GM12878 (cell line): ENCODE data around the gene CACNA2D3. TPM values are rescaled to one million over a fixed set of nuclear protein-coding genes. Genes with fewer than 3 reads are reported as not detected.

Experiments used
- ATAC-seq: fragments of 200-7000 bp; cut with Tn5 transposase; 3 replicates; pipeline ENCODE4 v1.9.1; 2020; ENCODE audit warnings: mild to moderate bottlenecking, moderate library complexity
- BruUV-seq: library from RNA; stranded (reverse); fragments of 400-500 nt; replicated peaks from 2 replicates; lab custom pipeline; 2021; lab: Mats Ljungman, UMichigan
- CTCF ChIA-PET: fragments of 300-600 bp; sonication (Branson Sonifier 250); formaldehyde crosslinking; extraction: SDS; loops from one replicate; lab custom pipeline; 2021; ENCODE audit warnings: inconsistent platforms; lab: Yijun Ruan, JAX
- POLR2A ChIA-PET: fragments of 350-600 bp; formaldehyde crosslinking; extraction: SDS; loops from one replicate; lab custom pipeline; 2021; ENCODE audit warnings: inconsistent platforms; lab: Charles Lee
- RAD21 ChIA-PET: fragments of 300-600 bp; sonication (Branson Sonifier 250); formaldehyde crosslinking; loops from one replicate; lab custom pipeline; 2023; ENCODE audit warnings: antibody characterized with exemption; ENCODE audit not compliant: unreplicated experiment; lab: Charles Lee
- SMC1A ChIA-PET: fragments of 300-600 bp; sonication (Branson Sonifier 250); formaldehyde crosslinking; loops from one replicate; lab custom pipeline; 2023; ENCODE audit not compliant: unreplicated experiment, uncharacterized antibody; lab: Charles Lee
- DNase-seq: peaks from one replicate; pipeline ENCODE4 v3.0.0-alpha.2; 2011; ENCODE audit warnings: low read depth, low spot score
- FAIRE-seq: peaks from 3 replicates; lab custom pipeline; 2011; peaks lifted over from hg19 to GRCh38; lab: Jason Lieb, UNC
- H2AFZ ChIP-seq: 2 replicates; pipeline ENCODE4 v1.6.0; 2011; ENCODE audit warnings: low read depth, low read length, control low read depth; ENCODE audit not compliant: control insufficient read depth
- H3K27ac ChIP-seq: 2 replicates; pipeline ENCODE4 v1.5.1; 2011; ENCODE audit warnings: control low read depth; ENCODE audit not compliant: control insufficient read depth, insufficient read depth
- H3K27me3 ChIP-seq, 2 experiments: replicated peaks in 1 of 2; 2 replicates each; pipeline versions ENCODE4 v1.6.0 to v1.6.1; 2011; ENCODE audit warnings: low read length in 1 of 2; ENCODE audit not compliant: control insufficient read depth in 2 of 2, insufficient read depth in 2 of 2
- H3K36me3 ChIP-seq, 2 experiments: 2 replicates each; pipeline ENCODE4 v1.5.1; 2011; ENCODE audit warnings: low read length in 1 of 2; ENCODE audit not compliant: control insufficient read depth in 2 of 2, insufficient read depth in 2 of 2
- H3K4me1 ChIP-seq: 2 replicates; pipeline ENCODE4 v1.6.1; 2011; ENCODE audit warnings: mild to moderate bottlenecking, low read length, moderate library complexity, mixed read lengths; ENCODE audit not compliant: control insufficient read depth, insufficient read depth
- H3K4me2 ChIP-seq: 2 replicates; pipeline ENCODE4 v1.6.0; 2011; ENCODE audit warnings: control low read depth; ENCODE audit not compliant: control insufficient read depth, insufficient read depth
- H3K4me3 ChIP-seq: fragments of 200-600 bp; sonication (generic); 2 replicates; pipeline ENCODE4 v1.5.1; 2016
- H3K79me2 ChIP-seq: 2 replicates; pipeline ENCODE4 v1.6.0; 2011; ENCODE audit warnings: low read length; ENCODE audit not compliant: control insufficient read depth, insufficient read depth
- H3K9ac ChIP-seq: 2 replicates; pipeline ENCODE4 v1.8.0; 2011; ENCODE audit warnings: low read length, control low read depth, mixed read lengths; ENCODE audit not compliant: control insufficient read depth, insufficient read depth
- H3K9me3 ChIP-seq: replicated peaks from 3 replicates; pipeline ENCODE4 v1.5.1; 2011; ENCODE audit warnings: mild to moderate bottlenecking, low read length; ENCODE audit not compliant: control insufficient read depth, insufficient read depth
- H4K20me1 ChIP-seq: 2 replicates; pipeline ENCODE4 v1.6.0; 2011; ENCODE audit not compliant: control insufficient read depth, insufficient read depth
- ATF7 ChIP-seq: fragments of 450-650 bp; IDR thresholded peaks from 2 replicates; pipeline ENCODE4 v1.6.1; 2016; ENCODE audit warnings: low read depth, mild to moderate bottlenecking
- BHLHE40 ChIP-seq, 2 experiments: fragments of 450-650 bp in 1 of 2; IDR thresholded peaks; 2 replicates each; pipeline ENCODE4 v1.6.1; 2011 to 2017; ENCODE audit warnings: low read depth in 2 of 2, borderline replicate concordance in 1 of 2, improper control_type of control experiment in 1 of 2, low read length in 1 of 2, mild to moderate bottlenecking in 1 of 2
- CBX5 ChIP-seq: sonication (generic); IDR thresholded peaks from 2 replicates; pipeline ENCODE4 v1.6.1; 2016; ENCODE audit warnings: low read depth, moderate library complexity, mild to moderate bottlenecking, inconsistent platforms
- E2F4 ChIP-seq: IDR thresholded peaks from 2 replicates; pipeline ENCODE4 v1.6.1; 2012; ENCODE audit warnings: low read depth, low read length, improper control_type of control experiment
- ETV6 ChIP-seq, 2 experiments: fragments of 450-650 bp in 1 of 2; IDR thresholded peaks in 1 of 2; conservative IDR thresholded peaks in 1 of 2; 2 replicates each; pipeline ENCODE4 v1.6.1; 2014; ENCODE audit warnings: antibody characterized with exemption in 1 of 2, borderline replicate concordance in 1 of 2, low read depth in 1 of 2, mild to moderate bottlenecking in 1 of 2, moderate library complexity in 1 of 2
- IRF3 ChIP-seq: fragments of 450-650 bp; IDR thresholded peaks from 2 replicates; pipeline ENCODE4 v1.6.1; 2014; ENCODE audit warnings: mild to moderate bottlenecking
- NR2C2 ChIP-seq: IDR thresholded peaks from 2 replicates; pipeline ENCODE4 v1.6.1; 2011; ENCODE audit warnings: borderline replicate concordance, low read depth; ENCODE audit not compliant: control insufficient read depth, insufficient read length
- POLR2AphosphoS5 ChIP-seq: IDR thresholded peaks from 2 replicates; pipeline ENCODE4 v1.6.1; 2011; ENCODE audit warnings: mild to moderate bottlenecking, low read length, inconsistent platforms
- PRDM15 ChIP-seq: fragments of 450-650 bp; formaldehyde crosslinking; IDR thresholded peaks from 2 replicates; pipeline ENCODE4 v1.4.0; 2020; ENCODE audit warnings: mild to moderate bottlenecking, moderate library complexity
- SMARCA5 ChIP-seq: fragments of 450-650 bp; IDR thresholded peaks from 2 replicates; pipeline ENCODE4 v1.6.1; 2017; ENCODE audit warnings: mild to moderate bottlenecking
- TCF12 ChIP-seq: IDR thresholded peaks from 2 replicates; pipeline ENCODE4 v1.6.1; 2011; ENCODE audit warnings: low read depth, mild to moderate bottlenecking, low read length
- TCF7 ChIP-seq: IDR thresholded peaks from 2 replicates; pipeline ENCODE4 v1.6.1; 2014; ENCODE audit warnings: antibody characterized with exemption, borderline replicate concordance
- WGBS: methylation state at CpG from one replicate; pipeline ENCODE4 v1.1.6; 2016; ENCODE audit warnings: low lambda C conversion rate; ENCODE audit not compliant: insufficient replicate concordance, insufficient coverage; ENCODE audit errors: missing lambda C conversion rate; 5-methylcytosine and 5-hydroxymethylcytosine counted together
- in situ Hi-C: fragments of 300-500 bp; cut with MboI; formaldehyde crosslinking; loops from 9 replicates; pipeline ENCODE4 v1.14.3; 2018; ENCODE audit warnings: mixed read lengths
- intact Hi-C: fragments of 100-400 bp; cut with micrococcal nuclease; formaldehyde crosslinking; loops from one replicate; pipeline ENCODE4 v1.14.2; 2022; ENCODE audit not compliant: unreplicated experiment
- polyA plus RNA-seq, 11 experiments: library from polyadenylated mRNA; depleted of rRNA in 4 of 11; unstranded in 6 of 11; stranded (reverse) in 5 of 11; fragments of >200 nt; fragmentation: Nextera tagmentation in 4 of 11; fragmentation: Illumina TruSeq in 1 of 11; extraction: Ambion mirVana in 4 of 11; extraction: Trizol in 1 of 11; gene quantifications; 1 replicate in 1 of 11; 2 replicates in 10 of 11; pipeline versions ENCODE4 v1.2.1 to v1.2.3, GENCODE V29; 2011 to 2016; ENCODE audit warnings: inconsistent platforms in 2 of 11, missing spikeins in 2 of 11, low read depth in 1 of 11
- total RNA-seq, 4 experiments: library from RNA; depleted of rRNA in 3 of 4; stranded (reverse); fragments of >200 nt in 3 of 4; fragmentation: Illumina TruSeq in 1 of 4; extraction: Trizol in 1 of 4; gene quantifications; 2 replicates each; pipeline versions ENCODE4 v1.2.1 to v1.2.3, GENCODE V29; 2013 to 2021

The CACNA2D3 gene
- total and polyA plus RNA-seq, 10 of the 15 experiments (the other 5 are each of a cell fraction or from before 2014, with no cell fraction given), result not detected

- TF ChIP-seq PRDM15, result no peak
These were observed 838.3 kb downstream of the CACNA2D3 start (continued) for GRCh38 chr3:54960701-54961100.

GRCh38 chr3:54962200-54962599 is 839.8 kb downstream of the CACNA2D3 start:
- 3% methylated on average over 2 of the region's 2 CpGs for WGBS
- RAD21 ChIA-PET, result no interaction called here

More at GRCh38 chr3:54962200-54962599, 839.8 kb downstream of the CACNA2D3 start:
- no peak overlapping the region for H3K4me3 ChIP-seq
- no peak overlapping the region for H3K4me2 ChIP-seq
- H2AFZ ChIP-seq, result no peak overlapping the region
- H3K36me3 ChIP-seq, result no peaks in the 10 kb centered on the region
- FAIRE-seq, result no peak
- no peaks in the 10 kb centered on the region for H3K9me3 ChIP-seq
- SMC1A ChIA-PET, result no interaction called here
- no peak overlapping the region for H3K9ac ChIP-seq
- H3K27ac ChIP-seq, result no peak overlapping the region
- POLR2A ChIA-PET, result no interaction called here
- BruUV-seq, result no TSS peak
- in situ Hi-C loops (no loop called here), intact Hi-C loops (no loop called here)
- no peak for ATAC-seq
- H3K79me2 ChIP-seq, result no peaks in the 10 kb centered on the region
- TF ChIP-seq TCF12, result no peak
- no peak for TF ChIP-seq SMARCA5
- TF ChIP-seq IRF3, result no peak
- TF ChIP-seq TCF7, result no peak
- no peak for TF ChIP-seq BHLHE40 (IDR thresholded peaks at IDR 0.05; ENCODE audit: borderline replicate concordance in 1 of 2, low read depth in 2 of 2, low read length in 1 of 2)
- TF ChIP-seq POLR2AphosphoS5, result no peak
- no peak for TF ChIP-seq ETV6 (conservative IDR thresholded peaks at IDR 0.05 in 1 of 2, IDR thresholded peaks at IDR 0.05 in 1 of 2; ENCODE audit: borderline replicate concordance in 1 of 2, low read depth in 1 of 2)
- TF ChIP-seq E2F4, result no peak
- no peak for TF ChIP-seq CBX5
- no peak for TF ChIP-seq NR2C2
- no peak for TF ChIP-seq ATF7
- no peaks in the 10 kb centered on the region for H3K27me3 ChIP-seq
- no peaks in the 10 kb centered on the region for H4K20me1 ChIP-seq
- DNase-seq, result no peak
- no peaks in the 10 kb centered on the region for H3K4me1 ChIP-seq
- CTCF ChIA-PET, result interaction anchor here (0.6 kb wide), 1 partner anchor 31 kb away, joined by 3 read pairs; no protein-coding TSS in a partner anchor
